Measurements from ENCODE around the gene TMEM204.

DNA sequence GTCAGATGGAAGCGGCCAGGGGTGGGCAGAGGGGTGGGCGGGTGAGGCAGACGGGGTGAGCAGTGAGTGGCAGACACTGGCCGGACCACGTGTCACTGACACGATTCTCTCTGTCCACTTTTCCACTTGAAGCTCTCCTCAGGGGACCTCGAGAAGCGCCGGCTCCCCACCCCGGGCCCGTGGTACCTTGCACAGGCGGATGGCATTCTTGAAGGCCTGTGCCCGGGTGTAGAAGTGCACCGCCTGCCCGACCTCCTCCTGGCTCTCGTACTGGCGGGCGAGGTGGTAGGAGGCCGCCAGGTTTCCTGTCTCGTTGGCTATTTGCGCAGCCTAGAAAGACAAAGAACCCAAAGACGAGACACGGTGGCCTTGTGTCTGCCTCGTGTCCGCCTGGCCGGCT is 9.1 kb upstream of the TMEM204 start:
- TF ChIP-seq, protein P1, sequence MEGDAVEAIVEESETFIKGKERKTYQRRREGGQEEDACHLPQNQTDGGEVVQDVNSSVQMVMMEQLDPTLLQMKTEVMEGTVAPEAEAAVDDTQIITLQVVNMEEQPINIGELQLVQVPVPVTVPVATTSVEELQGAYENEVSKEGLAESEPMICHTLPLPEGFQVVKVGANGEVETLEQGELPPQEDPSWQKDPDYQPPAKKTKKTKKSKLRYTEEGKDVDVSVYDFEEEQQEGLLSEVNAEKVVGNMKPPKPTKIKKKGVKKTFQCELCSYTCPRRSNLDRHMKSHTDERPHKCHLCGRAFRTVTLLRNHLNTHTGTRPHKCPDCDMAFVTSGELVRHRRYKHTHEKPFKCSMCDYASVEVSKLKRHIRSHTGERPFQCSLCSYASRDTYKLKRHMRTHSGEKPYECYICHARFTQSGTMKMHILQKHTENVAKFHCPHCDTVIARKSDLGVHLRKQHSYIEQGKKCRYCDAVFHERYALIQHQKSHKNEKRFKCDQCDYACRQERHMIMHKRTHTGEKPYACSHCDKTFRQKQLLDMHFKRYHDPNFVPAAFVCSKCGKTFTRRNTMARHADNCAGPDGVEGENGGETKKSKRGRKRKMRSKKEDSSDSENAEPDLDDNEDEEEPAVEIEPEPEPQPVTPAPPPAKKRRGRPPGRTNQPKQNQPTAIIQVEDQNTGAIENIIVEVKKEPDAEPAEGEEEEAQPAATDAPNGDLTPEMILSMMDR (IDR thresholded peaks at IDR 0.05; ENCODE audit: low read depth, low read length, poor library complexity, severe bottlenecking) = no peak
- no peak for TF ChIP-seq EZH2phosphoT487 (IDR thresholded peaks at IDR 0.05; ENCODE audit: borderline replicate concordance, low read length)
